Measurements from ENCODE around the gene CUL5. TPM values are rescaled to one million over a fixed set of nuclear protein-coding genes. Genes with fewer than 3 reads are reported as not detected.

The CUL5 gene
- total and polyA plus RNA-seq, 2 experiments from 2014 or later = 29.5 to 37.5 TPM

GRCh38 chr11:108069947-108070346 lies 61.2 kb downstream of the CUL5 start:
- TF ChIP-seq EZH2phosphoT487 (IDR thresholded peaks at IDR 0.05; ENCODE audit: insufficient read depth, low read depth) = no peak
- TF ChIP-seq EZH2 (IDR thresholded peaks at IDR 0.05; ENCODE audit: insufficient read depth, poor library complexity, severe bottlenecking) = no peak
- Histone ChIP-seq H3K9me3 (ENCODE audit: low read depth) (no peaks in the 10 kb centered on the region), H3K27me3 (replicated peaks; ENCODE audit: insufficient read depth) (no peaks in the 10 kb centered on the region), H3K4me2 (ENCODE audit: unreplicated experiment) (peak overlapping the region; percentile 92), H4K20me1 (ENCODE audit: insufficient read depth) (no peaks in the 10 kb centered on the region), H3K9me2 (ENCODE audit: insufficient read depth) (no peaks in the 10 kb centered on the region), H3K4me1 (ENCODE audit: insufficient read depth) (peaks cover 16% of the 10 kb centered on the region), H3K79me2 (ENCODE audit: insufficient read depth) (peaks cover 41% of the 10 kb centered on the region), H2AFZ (peak overlapping the region; percentile 48), H3K36me3 (ENCODE audit: low read depth) (peaks cover 15% of the 10 kb centered on the region), H3K4me3 (peak overlapping the region; percentile 68), H3K27ac (peak overlapping the region; percentile 82), H3K9ac (peak overlapping the region; percentile 71), H3F3A (ENCODE audit: insufficient read depth) (peaks cover 12% of the 10 kb centered on the region)
- in situ Hi-C loops (cut with MboI) = no loop called here
- DNase-seq = peak; percentile 88

GRCh38 chr11:108084811-108085210 lies 76.1 kb downstream of the CUL5 start:
- Histone ChIP-seq H3K4me2 (ENCODE audit: unreplicated experiment) (no peak overlapping the region), H3K27ac (no peak overlapping the region), H3K27me3 (replicated peaks; ENCODE audit: insufficient read depth) (no peaks in the 10 kb centered on the region), H3K9ac (no peak overlapping the region), H3K4me3 (no peak overlapping the region), H3F3A (ENCODE audit: insufficient read depth) (no peaks in the 10 kb centered on the region), H2AFZ (no peak overlapping the region), H3K79me2 (ENCODE audit: insufficient read depth) (no peaks in the 10 kb centered on the region), H4K20me1 (ENCODE audit: insufficient read depth) (no peaks in the 10 kb centered on the region; the same call in 1 of the 2 replicates), H3K9me2 (ENCODE audit: insufficient read depth) (no peaks in the 10 kb centered on the region), H3K4me1 (ENCODE audit: insufficient read depth) (no peaks in the 10 kb centered on the region), H3K36me3 (ENCODE audit: low read depth) (peaks cover 29% of the 10 kb centered on the region), H3K9me3 (ENCODE audit: low read depth) (no peaks in the 10 kb centered on the region)
- in situ Hi-C loops (cut with MboI) = no loop called here
- WGBS, 2 experiments (ENCODE audit: low coverage in 1 of 2, low lambda C conversion rate in 2 of 2, missing lambda C conversion rate in 2 of 2) = 0 to 5% methylated on average over 1 of the region's 1 CpG
- DNase-seq = no peak
- TF ChIP-seq EZH2 (IDR thresholded peaks at IDR 0.05; ENCODE audit: insufficient read depth, poor library complexity, severe bottlenecking) = no peak
- TF ChIP-seq EZH2phosphoT487 (IDR thresholded peaks at IDR 0.05; ENCODE audit: insufficient read depth, low read depth) = no peak

GRCh38 chr11:108085672-108086071 lies 77.0 kb downstream of the CUL5 start:
- Histone ChIP-seq H3K4me3 (no peak overlapping the region), H3K79me2 (ENCODE audit: insufficient read depth) (no peaks in the 10 kb centered on the region), H3K4me2 (ENCODE audit: unreplicated experiment) (no peak overlapping the region), H3K9me3 (ENCODE audit: low read depth) (no peaks in the 10 kb centered on the region), H2AFZ (no peak overlapping the region), H3K27me3 (replicated peaks; ENCODE audit: insufficient read depth) (no peaks in the 10 kb centered on the region), H3K27ac (no peak overlapping the region), H3K9ac (no peak overlapping the region), H4K20me1 (ENCODE audit: insufficient read depth) (no peaks in the 10 kb centered on the region; the same call in 1 of the 2 replicates), H3F3A (ENCODE audit: insufficient read depth) (no peaks in the 10 kb centered on the region), H3K4me1 (ENCODE audit: insufficient read depth) (no peaks in the 10 kb centered on the region), H3K36me3 (ENCODE audit: low read depth) (peaks cover 21% of the 10 kb centered on the region; the same call in 1 of the 2 replicates), H3K9me2 (ENCODE audit: insufficient read depth) (no peaks in the 10 kb centered on the region)
- in situ Hi-C loops (cut with MboI) = no loop called here
- DNase-seq = no peak
- WGBS, 2 experiments (ENCODE audit: low coverage in 1 of 2, low lambda C conversion rate in 2 of 2, missing lambda C conversion rate in 2 of 2) = 96 to 97% methylated on average over 2 of the region's 2 CpGs
- TF ChIP-seq EZH2phosphoT487 (IDR thresholded peaks at IDR 0.05; ENCODE audit: insufficient read depth, low read depth) (no peak), EZH2 (IDR thresholded peaks at IDR 0.05; ENCODE audit: insufficient read depth, poor library complexity, severe bottlenecking) (no peak)

- 50% methylated on average over 2 of the region's 2 CpGs for WGBS, 2 experiments (ENCODE audit: low coverage in 1 of 2, low lambda C conversion rate in 2 of 2, missing lambda C conversion rate in 2 of 2)
- H2AFZ ChIP-seq = no peak overlapping the region
- DNase-seq = no peak
- no peak overlapping the region for H3K4me2 ChIP-seq (ENCODE audit: unreplicated experiment)
- no peaks in the 10 kb centered on the region for H3K9me3 ChIP-seq (ENCODE audit: low read depth)
- H3F3A ChIP-seq (ENCODE audit: insufficient read depth) = no peaks in the 10 kb centered on the region
- no peak overlapping the region for H3K27ac ChIP-seq
- H3K36me3 ChIP-seq (ENCODE audit: low read depth) = peaks cover 24% of the 10 kb centered on the region
- H3K27me3 ChIP-seq (replicated peaks; ENCODE audit: insufficient read depth) = no peaks in the 10 kb centered on the region
- H3K4me1 ChIP-seq (ENCODE audit: insufficient read depth) = no peaks in the 10 kb centered on the region
- in situ Hi-C loops (cut with MboI) = no loop called here
- no peak overlapping the region for H3K9ac ChIP-seq
- H4K20me1 ChIP-seq (ENCODE audit: insufficient read depth) = no peaks in the 10 kb centered on the region
- no peaks in the 10 kb centered on the region for H3K79me2 ChIP-seq (ENCODE audit: insufficient read depth)
- no peaks in the 10 kb centered on the region for H3K9me2 ChIP-seq (ENCODE audit: insufficient read depth)
- TF ChIP-seq EZH2 (IDR thresholded peaks at IDR 0.05; ENCODE audit: insufficient read depth, poor library complexity, severe bottlenecking) = no peak
- TF ChIP-seq EZH2phosphoT487 (IDR thresholded peaks at IDR 0.05; ENCODE audit: insufficient read depth, low read depth) = no peak
- no peak overlapping the region for H3K4me3 ChIP-seq
Measured at GRCh38 chr11:108092134-108092533, 83.4 kb downstream of the CUL5 start.

Data from GM23248 (cell line).